B cell (primary cell): ENCODE data around the gene PTPMT1. TPM values are rescaled to one million over a fixed set of nuclear protein-coding genes. Genes with fewer than 3 reads are reported as not detected.

Experiments used
- ATAC-seq: fragments of 200-7000 bp; cut with Tn5 transposase; one replicate; pipeline ENCODE4 v1.10.0; 2021; ENCODE audit warnings: low read depth, mild to moderate bottlenecking, moderate number of reproducible peaks, moderate library complexity
- CTCF ChIA-PET: fragments of 350-600 bp; sonication (Branson Sonifier 250); formaldehyde crosslinking; loops from one replicate; lab custom pipeline; 2021; ENCODE audit warnings: antibody characterized with exemption, inconsistent platforms; lab: Charles Lee
- POLR2A ChIA-PET: fragments of 350-600 bp; sonication (Branson Sonifier 250); formaldehyde crosslinking; loops from one replicate; lab custom pipeline; 2021; ENCODE audit warnings: antibody characterized with exemption; lab: Charles Lee
- DNase-seq: peaks from one replicate; pipeline ENCODE4 v3.0.0; 2013
- H2AFZ ChIP-seq: 2 replicates; pipeline ENCODE4 v1.6.1; 2012; ENCODE audit warnings: mild to moderate bottlenecking, low read depth, low read length; ENCODE audit not compliant: insufficient read depth, poor library complexity, severe bottlenecking
- H3K27ac ChIP-seq, 2 donors: 1 replicate in 1 of 2; 2 replicates in 1 of 2; pipeline ENCODE4 v1.5.1; 2012 to 2013; ENCODE audit warnings: low read length in 2 of 2, mild to moderate bottlenecking in 2 of 2, moderate library complexity in 1 of 2
- H3K27me3 ChIP-seq, 4 experiments: fragments of 200-600 bp in 1 of 4; sonication (generic) in 1 of 4; replicated peaks in 1 of 4; 1 replicate in 2 of 4; 2 replicates in 2 of 4; pipeline versions ENCODE4 v1.6.1 to v1.7.0; 2013 to 2016; ENCODE audit warnings: low read length in 3 of 4, mild to moderate bottlenecking in 2 of 4, mixed read lengths in 1 of 4, moderate library complexity in 1 of 4; ENCODE audit not compliant: insufficient read depth in 4 of 4, control insufficient read depth in 3 of 4; ENCODE audit errors: control extremely low read depth in 1 of 4
- H3K36me3 ChIP-seq, 2 experiments: replicated peaks in 1 of 2; 1 replicate in 1 of 2; 2 replicates in 1 of 2; pipeline versions ENCODE4 v1.6.1 to v1.7.1; 2013; ENCODE audit warnings: low read length in 1 of 2; ENCODE audit not compliant: insufficient read depth in 2 of 2, control insufficient read depth in 1 of 2; ENCODE audit errors: control extremely low read depth in 1 of 2, extremely low read depth in 1 of 2
- H3K4me1 ChIP-seq, 2 donors: fragments of 200-600 bp in 1 of 2; sonication (generic) in 1 of 2; 1 replicate in 1 of 2; 2 replicates in 1 of 2; pipeline versions ENCODE4 v1.5.1 to v1.6.1; 2013 to 2017; ENCODE audit warnings: low read length in 2 of 2; ENCODE audit not compliant: control insufficient read depth in 2 of 2, insufficient read depth in 2 of 2
- H3K4me2 ChIP-seq: replicated peaks from 2 replicates; pipeline ENCODE3; 2012; ENCODE audit warnings: mild to moderate bottlenecking, low read depth, low read length; ENCODE audit not compliant: poor library complexity, severe bottlenecking
- H3K4me3 ChIP-seq, 5 experiments: fragments of 200-600 bp in 1 of 5; sonication (generic) in 1 of 5; 1 replicate in 3 of 5; 2 replicates in 2 of 5; pipeline versions ENCODE4 v1.5.1 to v1.7.0; 2011 to 2016; ENCODE audit warnings: low read length in 4 of 5, mild to moderate bottlenecking in 4 of 5, low read depth in 2 of 5, control low read depth in 1 of 5, moderate library complexity in 1 of 5; ENCODE audit not compliant: insufficient read depth in 1 of 5; ENCODE audit errors: control extremely low read depth in 1 of 5, extremely low read depth in 1 of 5
- H3K79me2 ChIP-seq: fragments of 200-600 bp; sonication (generic); one replicate; pipeline ENCODE4 v1.6.0; 2016; ENCODE audit warnings: low read length; ENCODE audit not compliant: control insufficient read depth, insufficient read depth
- H3K9ac ChIP-seq: fragments of 200-600 bp; sonication (generic); 2 replicates; pipeline ENCODE4 v1.6.1; 2017; ENCODE audit warnings: mild to moderate bottlenecking, low read length, moderate library complexity
- H3K9me3 ChIP-seq, 3 donors: one replicate each; pipeline versions ENCODE4 v1.6.1 to v1.7.1; 2013; ENCODE audit warnings: low read length in 2 of 3; ENCODE audit not compliant: control insufficient read depth in 2 of 3, insufficient read depth in 1 of 3; ENCODE audit errors: control extremely low read depth in 1 of 3
- H4K20me1 ChIP-seq: 2 replicates; pipeline ENCODE4 v1.6.0; 2012; ENCODE audit warnings: mild to moderate bottlenecking, low read length; ENCODE audit not compliant: insufficient read depth, control insufficient read depth, poor library complexity, severe bottlenecking
- H3K27ac Mint-ChIP-seq: one replicate; pipeline ENCODE4 v1.8.0; 2021; ENCODE audit warnings: mixed read lengths
- H3K27me3 Mint-ChIP-seq: one replicate; pipeline ENCODE4 v1.8.0; 2021; ENCODE audit warnings: mixed read lengths
- H3K4me1 Mint-ChIP-seq: one replicate; pipeline ENCODE4 v1.8.0; 2021; ENCODE audit warnings: mixed read lengths
- H3K4me3 Mint-ChIP-seq: one replicate; pipeline ENCODE4 v1.8.0; 2021; ENCODE audit warnings: mixed read lengths
- H3K9me3 Mint-ChIP-seq: one replicate; pipeline ENCODE4 v1.8.0; 2022; ENCODE audit warnings: mixed read lengths; ENCODE audit not compliant: insufficient read depth
- EZH2 ChIP-seq: IDR thresholded peaks from 2 replicates; pipeline ENCODE4 v1.6.1; 2012; ENCODE audit warnings: borderline replicate concordance, low read depth, mild to moderate bottlenecking, moderate library complexity, low read length; ENCODE audit not compliant: insufficient read depth, poor library complexity, severe bottlenecking
- WGBS: methylation state at CpG from one replicate; pipeline ENCODE4 v1.1.5; 2013; ENCODE audit warnings: missing lambda C conversion rate; ENCODE audit not compliant: insufficient coverage; 5-methylcytosine and 5-hydroxymethylcytosine counted together
- intact Hi-C: fragments of 100-400 bp; cut with micrococcal nuclease; formaldehyde crosslinking; loops from one replicate; pipeline ENCODE4 v1.10.0; 2022
- polyA plus RNA-seq: library from polyadenylated mRNA; depleted of rRNA; stranded (reverse); fragments of >200 nt; gene quantifications from 2 replicates; pipeline ENCODE4 v1.2.3, GENCODE V29; 2012
- total RNA-seq, 2 donors: library from RNA; stranded (reverse); fragments of 120-200 nt in 1 of 2; gene quantifications; 1 replicate in 1 of 2; 2 replicates in 1 of 2; pipeline versions ENCODE4 v1.2.3 to v1.2.4, GENCODE V29; 2013 to 2022
- TF ChIP-seq, protein P1 (sequence below): fragments of 200-600 bp; IDR thresholded peaks from one replicate; pipeline ENCODE4 v1.8.0; 2022; ENCODE audit warnings: antibody characterized with exemption, mild to moderate bottlenecking

Gene PTPMT1
- total and polyA plus RNA-seq, 2 donors (not counting 1 experiment from before 2014, with no cell fraction given): 20.8 to 35.7 TPM

DNA sequence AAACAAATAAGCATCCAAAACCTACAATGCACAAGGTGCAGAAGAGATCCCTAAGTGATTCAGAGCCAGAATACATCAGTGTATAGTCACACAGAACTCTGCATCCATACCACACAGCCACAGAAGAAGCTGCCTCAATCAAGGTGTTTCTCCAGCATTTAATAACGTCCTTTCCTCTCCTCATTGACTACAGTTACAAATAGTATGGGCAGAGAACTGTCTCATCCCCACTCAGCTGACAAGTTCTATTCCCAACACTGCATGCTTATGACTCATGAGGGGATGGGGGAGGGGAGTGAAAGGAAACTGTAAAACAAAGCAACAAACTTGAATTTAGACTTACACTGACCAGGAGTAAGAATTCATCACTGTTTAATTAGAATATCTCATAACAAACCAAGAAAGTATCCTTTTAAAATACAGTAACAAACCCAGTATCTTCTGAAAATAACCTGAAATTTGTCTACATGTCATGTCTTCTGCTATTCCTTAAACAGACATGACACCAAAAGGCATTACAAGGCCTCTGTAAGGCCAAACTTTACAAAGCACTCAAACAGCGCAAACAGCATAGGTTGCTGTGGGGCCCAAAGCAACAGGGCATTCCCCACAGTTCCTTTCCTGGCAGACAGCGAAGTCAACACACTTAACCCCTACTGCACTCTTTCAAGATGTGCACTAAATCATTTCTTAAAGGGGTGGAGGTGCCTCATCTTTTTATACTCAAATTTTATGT, 41.7 kb upstream of the PTPMT1 start:
- ChIA-PET POLR2A (no interaction called here), CTCF (interaction anchor here (1.0 kb wide), 1 partner anchor 12 kb away, joined by 3 read pairs; no protein-coding TSS in a partner anchor)
- Mint-ChIP-seq H3K4me3 (peak overlapping the region; percentile 79), H3K9me3 (no peaks in the 10 kb centered on the region), H3K27me3 (no peaks in the 10 kb centered on the region), H3K4me1 (peaks cover 66% of the 10 kb centered on the region), H3K27ac (peak overlapping the region; percentile 87)
- H3K4me1 ChIP-seq: peaks cover 35 to 45% of the 10 kb centered on the region in 2 donors
- H3K9me3 ChIP-seq: no peaks in the 10 kb centered on the region
- TF ChIP-seq, protein P1, sequence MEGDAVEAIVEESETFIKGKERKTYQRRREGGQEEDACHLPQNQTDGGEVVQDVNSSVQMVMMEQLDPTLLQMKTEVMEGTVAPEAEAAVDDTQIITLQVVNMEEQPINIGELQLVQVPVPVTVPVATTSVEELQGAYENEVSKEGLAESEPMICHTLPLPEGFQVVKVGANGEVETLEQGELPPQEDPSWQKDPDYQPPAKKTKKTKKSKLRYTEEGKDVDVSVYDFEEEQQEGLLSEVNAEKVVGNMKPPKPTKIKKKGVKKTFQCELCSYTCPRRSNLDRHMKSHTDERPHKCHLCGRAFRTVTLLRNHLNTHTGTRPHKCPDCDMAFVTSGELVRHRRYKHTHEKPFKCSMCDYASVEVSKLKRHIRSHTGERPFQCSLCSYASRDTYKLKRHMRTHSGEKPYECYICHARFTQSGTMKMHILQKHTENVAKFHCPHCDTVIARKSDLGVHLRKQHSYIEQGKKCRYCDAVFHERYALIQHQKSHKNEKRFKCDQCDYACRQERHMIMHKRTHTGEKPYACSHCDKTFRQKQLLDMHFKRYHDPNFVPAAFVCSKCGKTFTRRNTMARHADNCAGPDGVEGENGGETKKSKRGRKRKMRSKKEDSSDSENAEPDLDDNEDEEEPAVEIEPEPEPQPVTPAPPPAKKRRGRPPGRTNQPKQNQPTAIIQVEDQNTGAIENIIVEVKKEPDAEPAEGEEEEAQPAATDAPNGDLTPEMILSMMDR: no peak
- no peak for TF ChIP-seq EZH2
- ATAC-seq: peak; percentile 61
- peak overlapping the region in 1 of 5 experiments; percentile 11 for H3K4me3 ChIP-seq
- peaks cover 99% of the 10 kb centered on the region for H3K79me2 ChIP-seq
- peak overlapping the region; percentile 36 to 77 for H3K27ac ChIP-seq
- peak; percentile 49 for DNase-seq
- WGBS: 22% methylated on average over 1 of the region's 3 CpGs
- peak overlapping the region; percentile 18 for H3K9ac ChIP-seq
- intact Hi-C loops: loop anchor here (2.0 kb wide), 1 partner anchor 17 kb away; no protein-coding TSS in a partner anchor
- H3K4me2 ChIP-seq: peak overlapping the region; percentile 55
- H3K27me3 ChIP-seq: no peaks in the 10 kb centered on the region
- no peak overlapping the region for H2AFZ ChIP-seq
- peaks cover 0 to 14% of the 10 kb centered on the region in 2 experiments for H3K36me3 ChIP-seq
- H4K20me1 ChIP-seq: peaks cover 64% of the 10 kb centered on the region

DNA sequence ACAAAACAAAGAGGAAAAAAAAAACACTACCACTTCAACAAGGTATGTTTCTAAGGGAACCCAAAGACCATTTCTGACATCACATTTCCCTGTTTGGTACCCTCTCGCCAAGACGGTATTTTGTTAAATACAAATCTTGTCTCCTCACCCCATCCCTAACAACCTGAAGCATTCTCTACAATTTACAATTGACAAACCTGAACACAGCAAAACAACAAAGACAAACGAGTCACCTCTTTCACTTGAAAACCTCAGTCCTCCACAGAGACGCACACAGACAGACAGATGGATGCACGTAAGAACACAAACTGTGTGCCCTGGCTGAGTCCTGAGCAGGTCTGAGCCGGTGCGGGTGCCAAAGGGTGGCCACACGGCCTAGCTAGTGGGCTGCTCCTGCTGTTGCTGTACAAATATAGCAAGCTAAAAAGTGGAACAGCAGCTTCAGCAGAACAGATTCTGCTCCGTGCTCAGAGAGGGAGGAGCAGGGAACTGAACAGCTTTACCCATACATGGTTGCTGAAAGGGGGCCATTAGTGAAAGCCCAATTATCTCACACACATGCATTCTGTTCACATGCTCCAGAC, 41.0 kb upstream of the PTPMT1 start:
- Mint-ChIP-seq H3K9me3 (no peaks in the 10 kb centered on the region), H3K4me3 (peak overlapping the region; percentile 79), H3K4me1 (peaks cover 63% of the 10 kb centered on the region), H3K27me3 (no peaks in the 10 kb centered on the region), H3K27ac (peak overlapping the region; percentile 87)
- Histone ChIP-seq H3K36me3 (peaks cover 0 to 14% of the 10 kb centered on the region in 2 experiments), H3K27me3 (no peaks in the 10 kb centered on the region), H3K79me2 (peaks cover 100% of the 10 kb centered on the region), H3K4me2 (peak overlapping the region; percentile 55), H3K4me3 (peak overlapping the region in 1 of 5 experiments; percentile 11), H3K9me3 (no peaks in the 10 kb centered on the region), H4K20me1 (peaks cover 65% of the 10 kb centered on the region), H3K9ac (peak overlapping the region; percentile 18), H3K4me1 (peaks cover 29 to 41% of the 10 kb centered on the region in 2 donors), H3K27ac (peak overlapping the region; percentile 4 to 77), H2AFZ (peak overlapping the region; percentile 12)
- 65% methylated on average over 8 of the region's 9 CpGs for WGBS
- no peak for ATAC-seq
- POLR2A ChIA-PET: no interaction called here
- CTCF ChIA-PET: interaction anchor here (1.5 kb wide), 1 partner anchor 13 kb away, joined by 3 read pairs; no protein-coding TSS in a partner anchor
- intact Hi-C loops: loop anchor here (2.0 kb wide), 1 partner anchor 18 kb away; no protein-coding TSS in a partner anchor
- DNase-seq: peak; percentile 27
- TF ChIP-seq EZH2: no peak
- TF ChIP-seq, protein P1: no peak
